Measurements from ENCODE around the gene SLC8A3. TPM values are rescaled to one million over a fixed set of nuclear protein-coding genes. Genes with fewer than 3 reads are reported as not detected.

Gene SLC8A3
- total and polyA plus RNA-seq, 9 of the 15 experiments (the other 6 are each of a cell fraction or from before 2014, with no cell fraction given) = not detected

DNA sequence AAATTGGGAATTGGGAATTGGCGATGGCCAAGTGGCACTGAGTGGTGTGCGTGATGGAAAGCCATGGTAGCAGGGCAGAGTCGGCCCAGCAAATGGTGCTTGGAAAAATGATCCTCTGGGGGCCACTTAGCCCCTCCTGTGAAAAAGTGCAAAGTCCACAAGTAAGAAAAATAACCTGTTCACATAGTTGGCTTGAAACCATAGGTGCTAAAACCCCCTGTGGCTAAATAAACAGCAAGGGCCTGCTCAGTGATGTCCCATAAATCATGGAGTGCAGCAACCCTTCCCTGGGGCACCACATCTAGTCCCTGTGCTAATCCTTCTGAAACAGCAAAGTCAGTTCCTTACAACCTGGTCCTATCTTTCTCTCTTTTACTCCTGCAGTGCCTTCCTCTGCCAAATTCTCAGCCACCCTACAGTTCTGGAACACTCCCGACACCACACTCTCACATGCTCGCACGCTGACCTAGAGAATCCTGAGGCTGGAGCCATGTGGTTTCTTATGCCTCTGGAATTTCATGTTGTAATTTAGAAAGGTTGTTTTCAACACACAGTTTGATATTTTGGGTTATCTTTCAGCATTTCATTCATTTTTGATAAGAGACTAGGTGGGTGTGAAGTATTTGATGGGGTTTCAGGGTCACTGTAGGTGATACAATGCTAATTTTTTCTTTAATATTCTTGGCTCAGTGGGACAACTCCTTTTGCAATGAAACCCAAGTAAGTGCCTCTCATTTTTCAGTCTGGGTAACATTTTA, 186.0 kb downstream of the SLC8A3 start:
- ATAC-seq = no peak

More for the DNA sequence above, 186.0 kb downstream of the SLC8A3 start:
- no peaks in the 10 kb centered on the region for H4K20me1 ChIP-seq (replicated peaks; ENCODE audit: control insufficient read depth, insufficient read depth, low read length)
- CTCF ChIA-PET (ENCODE audit: low intra/inter-chr PET ratio) = no interaction called here
- no peak for TF ChIP-seq ZBTB8A (IDR thresholded peaks at IDR 0.05; ENCODE audit: partially characterized antibody)
- no peak for TF ChIP-seq MAFG (tag; conservative IDR thresholded peaks at IDR 0.05)
- no peak for TF ChIP-seq MYBL2 (IDR thresholded peaks at IDR 0.05; ENCODE audit: low read depth)
- TF ChIP-seq MYBL2 (CRISPR knock-in tag; IDR thresholded peaks at IDR 0.05; ENCODE audit: borderline replicate concordance) = no peak
- no peak for TF ChIP-seq FOS (IDR thresholded peaks at IDR 0.05; ENCODE audit: extremely low read depth, insufficient read length)
- TF ChIP-seq PPARD (CRISPR knock-in tag; IDR thresholded peaks at IDR 0.05) = no peak
- TF ChIP-seq MTA2 (IDR thresholded peaks at IDR 0.05; ENCODE audit: low read depth) = no peak
- TF ChIP-seq, protein P1, sequence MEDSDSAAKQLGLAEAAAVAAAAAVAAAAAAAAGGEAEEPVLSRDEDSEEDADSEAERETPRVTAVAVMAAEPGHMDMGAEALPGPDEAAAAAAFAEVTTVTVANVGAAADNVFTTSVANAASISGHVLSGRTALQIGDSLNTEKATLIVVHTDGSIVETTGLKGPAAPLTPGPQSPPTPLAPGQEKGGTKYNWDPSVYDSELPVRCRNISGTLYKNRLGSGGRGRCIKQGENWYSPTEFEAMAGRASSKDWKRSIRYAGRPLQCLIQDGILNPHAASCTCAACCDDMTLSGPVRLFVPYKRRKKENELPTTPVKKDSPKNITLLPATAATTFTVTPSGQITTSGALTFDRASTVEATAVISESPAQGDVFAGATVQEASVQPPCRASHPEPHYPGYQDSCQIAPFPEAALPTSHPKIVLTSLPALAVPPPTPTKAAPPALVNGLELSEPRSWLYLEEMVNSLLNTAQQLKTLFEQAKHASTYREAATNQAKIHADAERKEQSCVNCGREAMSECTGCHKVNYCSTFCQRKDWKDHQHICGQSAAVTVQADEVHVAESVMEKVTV (CRISPR knock-in tag; IDR thresholded peaks at IDR 0.05) = no peak
- TF ChIP-seq ILK (tag; IDR thresholded peaks at IDR 0.05; ENCODE audit: borderline replicate concordance, low read depth) = no peak
- no peak for TF ChIP-seq RFX5 (IDR thresholded peaks at IDR 0.05; ENCODE audit: low read depth, low read length)
- TF ChIP-seq KAT2B (IDR thresholded peaks at IDR 0.05; ENCODE audit: low read depth, low read length) = no peak
- TF ChIP-seq ZNF717 (CRISPR knock-in tag; IDR thresholded peaks at IDR 0.05) = no peak
- TF ChIP-seq, protein P2, sequence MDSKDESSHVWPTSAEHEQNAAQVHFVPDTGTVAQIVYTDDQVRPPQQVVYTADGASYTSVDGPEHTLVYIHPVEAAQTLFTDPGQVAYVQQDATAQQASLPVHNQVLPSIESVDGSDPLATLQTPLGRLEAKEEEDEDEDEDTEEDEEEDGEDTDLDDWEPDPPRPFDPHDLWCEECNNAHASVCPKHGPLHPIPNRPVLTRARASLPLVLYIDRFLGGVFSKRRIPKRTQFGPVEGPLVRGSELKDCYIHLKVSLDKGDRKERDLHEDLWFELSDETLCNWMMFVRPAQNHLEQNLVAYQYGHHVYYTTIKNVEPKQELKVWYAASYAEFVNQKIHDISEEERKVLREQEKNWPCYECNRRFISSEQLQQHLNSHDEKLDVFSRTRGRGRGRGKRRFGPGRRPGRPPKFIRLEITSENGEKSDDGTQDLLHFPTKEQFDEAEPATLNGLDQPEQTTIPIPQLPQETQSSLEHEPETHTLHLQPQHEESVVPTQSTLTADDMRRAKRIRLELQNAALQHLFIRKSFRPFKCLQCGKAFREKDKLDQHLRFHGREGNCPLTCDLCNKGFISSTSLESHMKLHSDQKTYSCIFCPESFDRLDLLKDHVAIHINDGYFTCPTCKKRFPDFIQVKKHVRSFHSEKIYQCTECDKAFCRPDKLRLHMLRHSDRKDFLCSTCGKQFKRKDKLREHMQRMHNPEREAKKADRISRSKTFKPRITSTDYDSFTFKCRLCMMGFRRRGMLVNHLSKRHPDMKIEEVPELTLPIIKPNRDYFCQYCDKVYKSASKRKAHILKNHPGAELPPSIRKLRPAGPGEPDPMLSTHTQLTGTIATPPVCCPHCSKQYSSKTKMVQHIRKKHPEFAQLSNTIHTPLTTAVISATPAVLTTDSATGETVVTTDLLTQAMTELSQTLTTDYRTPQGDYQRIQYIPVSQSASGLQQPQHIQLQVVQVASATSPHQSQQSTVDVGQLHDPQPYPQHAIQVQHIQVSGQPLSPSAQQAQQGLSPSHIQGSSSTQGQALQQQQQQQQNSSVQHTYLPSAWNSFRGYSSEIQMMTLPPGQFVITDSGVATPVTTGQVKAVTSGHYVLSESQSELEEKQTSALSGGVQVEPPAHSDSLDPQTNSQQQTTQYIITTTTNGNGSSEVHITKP (IDR thresholded peaks at IDR 0.05; ENCODE audit: partially characterized antibody) = no peak
- TF ChIP-seq NR2C2 (CRISPR knock-in tag; IDR thresholded peaks at IDR 0.05) = no peak
- TF ChIP-seq NR2C2 (tag; IDR thresholded peaks at IDR 0.05) = no peak
- no peak for TF ChIP-seq CTBP1 (IDR thresholded peaks at IDR 0.05; ENCODE audit: borderline replicate concordance)
- TF ChIP-seq RBM15 (IDR thresholded peaks at IDR 0.05; ENCODE audit: insufficient read depth, low read length) = no peak
- TF ChIP-seq ZNF282 (CRISPR knock-in tag; IDR thresholded peaks at IDR 0.05) = no peak
- no peaks in the 10 kb centered on the region for H3K9me3 ChIP-seq (replicated peaks; ENCODE audit: control insufficient read depth, insufficient read depth, low read depth, low read length)
- WGBS (ENCODE audit: insufficient coverage, low coverage, missing lambda C conversion rate) = 0% methylated on average over 3 of the region's 6 CpGs
- H3K79me2 ChIP-seq (ENCODE audit: control insufficient read depth, insufficient read depth, low read length) = no peaks in the 10 kb centered on the region
- no peak overlapping the region for H3K4me2 ChIP-seq (ENCODE audit: insufficient read depth, low read length)
- H3K36me3 ChIP-seq (ENCODE audit: control insufficient read depth, insufficient read depth, low read length) = no peaks in the 10 kb centered on the region
- no peak overlapping the region for H3K9ac ChIP-seq (ENCODE audit: insufficient read depth in 1 of 2, low read depth in 2 of 2, low read length in 2 of 2)
- H3K27ac ChIP-seq (ENCODE audit: extremely low read depth, low read depth, low read length) = no peak overlapping the region
- H3K4me1 ChIP-seq (replicated peaks in 1 of 2; ENCODE audit: control insufficient read depth in 2 of 2, insufficient read depth in 2 of 2, low read length in 2 of 2) = no peaks in the 10 kb centered on the region
- POLR2A ChIA-PET = no interaction called here
- no peak overlapping the region for H2AFZ ChIP-seq (ENCODE audit: low read depth, low read length)
- DNase-seq (ENCODE audit: extremely low read depth in 1 of 4, low spot score in 3 of 4) = no peak
- no TSS peak for BruUV-seq (replicated peaks)
- no peaks in the 10 kb centered on the region for H3K9me1 ChIP-seq (ENCODE audit: control insufficient read depth, insufficient read depth, low read length)
- H3K4me3 ChIP-seq = no peak overlapping the region
- FAIRE-seq = no peak
- in situ Hi-C loops (cut with MboI) (no loop called here), intact Hi-C loops (cut with micrococcal nuclease) (no loop called here)
- peaks cover 0 to 7% of the 10 kb centered on the region in 2 experiments; a peak in 2 of 5 replicates for H3K27me3 ChIP-seq (ENCODE audit: control insufficient read depth in 2 of 2, insufficient read depth in 2 of 2, low read length in 2 of 2)
